Measurements from ENCODE around the gene RING1.

The RING1 gene

DNA sequence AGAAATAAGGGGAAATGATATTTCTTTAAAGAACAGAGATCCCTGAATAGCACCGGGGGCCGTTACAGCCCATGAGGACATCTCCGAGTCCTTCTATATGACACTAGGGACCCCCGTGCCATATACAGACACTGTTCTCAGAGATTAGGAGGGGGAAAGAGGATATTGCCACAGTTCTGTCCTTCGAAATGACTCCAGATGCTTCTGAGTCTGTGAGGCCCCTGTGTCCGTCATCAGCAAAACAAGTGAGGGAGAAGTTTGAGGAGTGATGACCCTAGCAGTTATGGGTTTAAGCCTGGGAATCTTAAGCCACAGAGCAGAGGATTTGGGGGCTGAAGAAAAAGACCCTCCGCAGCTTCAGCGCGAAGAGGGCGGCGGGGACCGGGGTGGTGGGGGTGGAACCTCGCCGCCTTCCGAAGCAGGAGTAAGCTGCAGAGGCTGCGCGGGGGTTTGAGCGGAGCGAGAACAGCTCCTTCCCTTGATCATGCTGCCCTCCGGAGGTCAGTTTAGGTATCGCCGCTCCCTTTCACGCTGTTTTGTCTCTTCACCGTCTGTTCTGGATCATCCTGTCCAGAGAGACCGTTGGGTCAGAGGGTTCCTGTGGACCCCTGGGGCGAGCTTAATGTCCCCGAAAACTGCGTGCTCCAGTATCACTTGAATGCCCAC lies 39.8 kb downstream of the RING1 start:
- ATAC-seq: peak; percentile 45
- peak; percentile 94 for DNase-seq

DNA sequence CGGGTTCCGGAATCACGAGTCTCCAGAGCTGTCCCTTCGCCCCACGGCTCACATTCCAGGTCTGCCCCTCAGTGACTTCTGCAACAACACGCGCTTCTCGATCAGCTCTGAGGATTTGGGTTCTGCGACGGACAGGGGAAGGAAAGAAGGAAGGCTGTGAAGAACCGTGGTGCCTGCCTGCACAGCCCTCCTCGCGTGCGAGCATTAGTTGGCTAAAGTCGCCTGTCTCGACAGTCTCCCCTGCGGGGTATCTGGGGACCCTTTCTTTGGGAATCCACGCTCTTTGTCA lies 40.3 kb downstream of the RING1 start:
- ATAC-seq: peak; percentile 5
- DNase-seq: no peak

DNA sequence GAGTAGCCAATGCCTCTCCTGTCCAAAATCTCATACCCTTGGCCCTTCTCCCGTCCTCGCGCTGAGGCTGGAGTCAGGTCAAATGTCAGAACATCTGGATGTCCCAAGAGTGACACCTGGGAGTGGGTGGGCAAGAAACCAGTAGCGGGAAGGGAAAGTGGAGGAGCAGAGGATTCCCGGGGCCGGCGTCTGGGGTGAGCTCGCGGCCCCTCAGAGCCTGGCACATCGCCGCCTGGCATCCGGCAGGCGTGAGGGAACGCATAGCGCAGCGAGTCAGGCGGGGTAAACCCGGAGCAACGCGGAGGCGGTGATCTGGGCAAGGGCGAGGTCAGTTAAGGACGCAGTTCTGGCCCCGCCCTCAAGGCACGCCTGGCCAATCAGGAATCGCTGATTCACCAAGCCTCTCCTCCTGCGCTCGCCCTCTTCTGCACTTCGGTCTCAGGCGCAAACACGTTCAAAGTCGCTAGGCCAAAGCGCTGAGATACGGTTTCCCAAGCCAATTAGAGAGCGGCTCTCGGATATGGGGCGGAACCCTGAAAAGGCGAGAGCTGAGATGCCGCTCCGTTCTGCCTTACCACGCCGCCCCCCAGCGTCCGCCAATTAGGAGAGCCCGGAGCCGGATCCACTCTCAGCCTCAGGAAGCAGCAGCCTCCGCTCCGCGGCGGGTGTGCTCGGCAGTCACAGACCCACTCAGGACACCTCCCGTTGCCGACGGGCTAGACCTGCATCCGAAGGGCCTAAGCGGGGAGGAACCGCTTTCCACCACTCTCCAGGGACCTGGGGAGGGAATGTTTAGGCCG lies 40.8 kb downstream of the RING1 start:
- DNase-seq: peak; percentile 96
- ATAC-seq: peak; percentile 96

DNA sequence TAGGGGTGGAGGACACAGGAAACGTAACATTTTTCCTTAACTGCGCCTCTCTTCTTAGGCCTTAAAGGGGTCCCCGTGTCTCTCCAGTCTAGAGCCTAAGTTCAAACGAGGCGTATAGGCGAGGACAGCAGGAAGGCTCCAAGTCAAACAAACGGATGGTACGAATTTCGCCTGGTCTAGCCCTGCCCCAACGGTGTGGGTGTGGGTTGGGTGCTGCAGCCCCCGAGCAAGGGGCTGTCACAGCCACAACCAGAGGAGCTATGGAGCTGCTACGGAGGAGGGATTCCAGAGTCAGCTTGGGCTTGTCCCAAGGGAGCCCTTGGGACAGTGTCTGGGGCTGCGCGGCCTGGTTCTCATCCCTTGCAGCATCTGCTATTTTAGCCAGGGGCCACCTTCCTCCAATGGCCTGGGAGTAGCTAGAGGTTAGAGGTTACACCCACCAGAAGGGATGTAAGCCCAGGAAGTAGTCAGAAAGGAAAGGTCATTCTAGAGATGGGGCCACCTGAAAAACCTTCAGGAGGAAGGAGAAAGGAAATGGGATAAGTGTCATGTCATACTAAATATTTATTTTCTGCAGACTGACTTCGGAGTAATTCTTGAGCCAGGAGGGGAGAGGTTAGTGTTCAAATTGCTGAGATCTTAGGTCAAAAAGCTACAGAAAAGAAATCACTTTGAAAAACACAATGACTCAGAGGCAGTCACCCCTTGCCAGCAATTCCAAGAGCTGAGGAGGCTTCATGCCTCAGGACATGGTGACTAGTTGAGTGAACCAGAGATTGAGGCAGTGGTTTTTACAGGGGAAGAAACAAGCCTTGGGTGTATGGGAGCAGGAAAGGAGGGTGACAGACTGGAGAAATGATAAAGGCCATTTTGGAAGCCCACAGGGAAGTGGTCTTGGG lies 41.7 kb downstream of the RING1 start:
- DNase-seq (no peak), ATAC-seq (no peak)

DNA sequence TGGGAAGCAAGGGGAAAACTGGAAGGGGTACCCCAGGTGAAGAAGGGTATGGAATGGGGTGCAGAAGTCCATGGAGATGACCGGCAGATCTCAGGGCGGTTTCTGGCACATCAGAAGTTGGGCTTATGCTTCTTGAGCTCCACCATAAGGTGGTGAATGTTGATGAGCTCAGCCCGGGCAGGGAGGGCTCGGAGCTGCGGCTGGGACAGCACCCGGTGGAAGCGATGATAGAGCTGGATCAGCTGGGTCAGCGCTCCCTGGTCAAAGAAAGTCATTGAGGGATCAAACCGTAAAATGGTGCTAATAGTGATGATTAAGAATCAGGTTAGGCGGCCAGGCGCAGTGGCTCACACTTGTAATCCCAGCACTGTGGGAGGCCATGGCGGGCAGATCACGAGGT lies 42.4 kb downstream of the RING1 start:
- DNase-seq: no peak
- no peak for ATAC-seq

DNA sequence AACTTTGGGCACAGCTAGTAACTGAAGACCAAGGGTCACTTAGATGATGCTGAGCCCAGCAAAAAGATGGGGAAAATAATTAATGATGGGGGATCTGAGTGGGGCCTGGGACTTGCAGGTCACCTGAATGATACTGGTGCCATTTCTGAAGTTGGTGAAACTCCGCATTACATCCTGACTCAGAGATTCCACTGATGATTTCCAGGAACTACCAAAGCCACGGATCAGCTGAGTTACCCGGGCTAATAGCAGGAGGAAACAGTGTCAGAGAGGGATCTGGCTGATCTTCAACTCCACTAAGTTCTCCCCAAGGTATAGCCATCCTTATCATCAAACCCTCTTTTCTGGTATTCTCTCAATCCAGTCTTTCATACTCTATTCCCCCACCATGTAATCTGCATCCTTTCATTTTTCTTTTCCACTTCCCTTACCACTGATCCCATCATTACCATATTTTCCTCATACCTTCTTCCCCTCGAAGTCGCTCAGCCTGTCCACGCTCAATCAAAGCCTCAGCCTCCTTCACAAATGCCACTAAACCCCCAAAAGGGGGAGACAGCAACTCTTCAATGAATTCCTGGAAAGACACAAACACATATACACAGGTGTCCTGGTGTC lies 43.2 kb downstream of the RING1 start:
- DNase-seq: no peak
- no peak for ATAC-seq

DNA sequence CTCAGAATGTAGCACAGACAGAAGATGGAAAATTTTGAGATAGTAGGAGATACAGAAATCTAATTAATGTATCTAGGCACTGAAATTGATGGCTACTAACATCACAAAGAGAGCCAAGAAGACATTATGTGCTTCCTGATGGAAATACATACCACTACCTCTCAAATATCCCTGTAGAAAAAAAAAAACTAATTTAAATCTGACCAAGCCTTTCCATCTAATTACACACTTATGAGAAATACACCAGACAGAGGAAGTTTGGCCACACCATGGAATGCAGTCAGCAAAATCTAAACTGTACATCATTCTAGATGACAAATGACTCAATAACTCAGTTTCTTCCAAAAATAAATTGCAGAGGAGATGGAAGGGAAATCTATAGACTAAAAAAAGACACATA lies 44.5 kb downstream of the RING1 start:
- ATAC-seq: no peak
- DNase-seq: no peak

DNA sequence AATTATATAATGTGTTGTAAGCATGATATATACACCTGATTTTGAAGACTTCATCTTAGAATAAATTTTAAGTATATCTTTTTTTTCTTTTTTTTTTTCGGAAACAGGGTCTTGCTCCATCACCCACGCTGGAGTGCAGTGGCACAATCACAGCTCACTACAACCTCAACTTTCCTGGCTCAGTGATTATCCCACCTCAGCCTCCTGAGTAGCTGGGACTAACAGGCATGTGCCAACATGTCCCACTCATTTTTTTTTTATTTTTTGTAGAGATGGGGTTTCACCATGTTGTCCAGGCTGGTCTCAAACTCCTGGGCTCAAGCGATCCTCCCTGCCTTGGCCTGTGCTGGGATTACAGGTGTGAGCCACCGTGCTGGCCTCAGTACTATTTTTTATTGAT lies 46.3 kb downstream of the RING1 start:
- no peak for ATAC-seq
- no peak for DNase-seq

DNA sequence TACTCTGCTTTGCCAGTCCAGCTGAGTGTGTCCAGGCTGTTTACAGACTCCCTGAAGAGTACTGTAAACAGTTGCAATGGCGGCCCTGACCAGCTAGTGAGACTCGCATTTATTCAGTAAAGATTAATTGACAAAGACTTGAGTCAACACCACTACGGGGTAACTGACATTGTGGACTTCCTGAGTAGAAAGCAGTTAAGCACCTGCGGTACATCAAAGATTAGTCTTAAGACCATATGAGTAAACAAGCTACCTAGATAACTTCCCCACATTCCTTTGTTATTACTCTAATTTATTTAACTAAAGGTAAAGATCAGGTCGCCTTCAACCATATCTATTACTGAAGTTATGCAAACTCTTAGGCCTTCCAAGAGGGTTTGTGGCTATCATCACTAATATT lies 50.7 kb downstream of the RING1 start:
- no peak for ATAC-seq
- DNase-seq: no peak

Measured in stimulated activated naive CD8-positive, alpha-beta T cell treated with anti-CD3 and anti-CD28 coated beads, Interleukin-15, Interleukin-2, amounts not matched to agents 100 U/mL and 50 U/mL, for 24 hours (primary cell).